Psoas muscle (tissue), 8 donors: Measurements from ENCODE around the gene TMEM190. TPM values are rescaled to one million over a fixed set of nuclear protein-coding genes. Genes with fewer than 3 reads are reported as not detected.

ENCODE experiments used
- ATAC-seq, 4 donors: fragments of 200-7000 bp; cut with Tn5 transposase; one replicate each; pipeline ENCODE4 v1.9.1; 2020; ENCODE audit warnings: moderate library complexity in 3 of 4, mild to moderate bottlenecking in 2 of 4
- DNase-seq, 2 donors: peaks; one replicate each; pipeline ENCODE4 v3.0.0-alpha.2; 2020
- H3K27ac ChIP-seq: fragments of 200-600 bp; one replicate; pipeline ENCODE4 v1.8.0; 2022
- H3K27me3 ChIP-seq, 3 donors: fragments of 200-600 bp in 1 of 3; one replicate each; pipeline versions ENCODE4 v1.6.1 to v1.8.0; 2013 to 2022; ENCODE audit warnings: low read length in 2 of 3, mild to moderate bottlenecking in 2 of 3, moderate library complexity in 1 of 3; ENCODE audit not compliant: insufficient read depth in 3 of 3
- H3K36me3 ChIP-seq, 2 donors: fragments of 200-600 bp in 1 of 2; one replicate each; pipeline versions ENCODE4 v1.6.1 to v1.8.0; 2013 to 2022; ENCODE audit warnings: low read depth in 1 of 2, mild to moderate bottlenecking in 1 of 2, moderate library complexity in 1 of 2; ENCODE audit not compliant: insufficient read depth in 1 of 2
- H3K4me1 ChIP-seq: fragments of 200-600 bp; one replicate; pipeline ENCODE4 v1.8.0; 2022
- H3K4me3 ChIP-seq: fragments of 200-600 bp; one replicate; pipeline ENCODE4 v1.8.0; 2022; ENCODE audit warnings: mild to moderate bottlenecking
- H3K9me3 ChIP-seq: fragments of 200-600 bp; one replicate; pipeline ENCODE4 v1.8.0; 2022
- WGBS, 3 donors: extraction: QIAGEN DNeasy Blood & Tissue Kit; methylation state at CpG; one replicate each; pipeline versions ENCODE4 v1.1.6 to v1.1.7; 2013; 5-methylcytosine and 5-hydroxymethylcytosine counted together
- intact Hi-C, 2 donors: fragments of 100-400 bp; cut with DNase I; formaldehyde crosslinking; loops; one replicate each; pipeline versions ENCODE4 v1.11.0 to v1.14.2; 2022
- polyA plus RNA-seq, 3 donors: library from polyadenylated mRNA; stranded (reverse); fragments of 200-250 nt; gene quantifications; one replicate each; pipeline ENCODE4 v1.2.3, GENCODE V29; 2013
- total RNA-seq, 4 donors: library from RNA; stranded (reverse); fragmentation: NEBNext Ultra II Directional in 2 of 4; extraction: Animal tissue kit (Norgen Biotek cat#: 25700) in 2 of 4; gene quantifications; one replicate each; pipeline versions ENCODE4 v1.2.1 to v1.2.4, GENCODE V29; 2021 to 2023
- TF ChIP-seq, protein P1 (sequence below): fragments of 200-600 bp; IDR thresholded peaks from one replicate; pipeline ENCODE4 v1.8.0; 2022; ENCODE audit warnings: antibody characterized with exemption
- donor health status: healthy with polysubstance abuse.
- donor health status: DM: no; HTN: no; CAD: no; lungs with moderate emphysema.
- donor health status: Bipolar disorder and iron deficiency.
- donor health status: healthy.
- donor health status: DM: yes; HTN: yes; CAD: no.
- donor health status: DM: no; HTN: no; CAD: no.
- donor health status: DM: no; HTN: no; CAD: no.
- donor health status: DM: yes; HTN: yes; CAD: no.

The TMEM190 gene
- total and polyA plus RNA-seq, 7 donors, result not detected

GRCh38 chr19:55390461-55390880 lies 13.8 kb downstream of the TMEM190 start:
- intact Hi-C loops, result no loop called here

GRCh38 chr19:55391191-55391670 lies 14.6 kb downstream of the TMEM190 start:
- ATAC-seq (peak in 1 of 4 donors; percentile 9), DNase-seq (no peak)
- Histone ChIP-seq H3K4me3 (no peak overlapping the region), H3K4me1 (peaks cover 22% of the 10 kb centered on the region), H3K9me3 (no peaks in the 10 kb centered on the region), H3K36me3 (peaks cover 8 to 59% of the 10 kb centered on the region in 2 donors), H3K27ac (no peak overlapping the region), H3K27me3 (no peaks in the 10 kb centered on the region)
- TF ChIP-seq, protein P1, sequence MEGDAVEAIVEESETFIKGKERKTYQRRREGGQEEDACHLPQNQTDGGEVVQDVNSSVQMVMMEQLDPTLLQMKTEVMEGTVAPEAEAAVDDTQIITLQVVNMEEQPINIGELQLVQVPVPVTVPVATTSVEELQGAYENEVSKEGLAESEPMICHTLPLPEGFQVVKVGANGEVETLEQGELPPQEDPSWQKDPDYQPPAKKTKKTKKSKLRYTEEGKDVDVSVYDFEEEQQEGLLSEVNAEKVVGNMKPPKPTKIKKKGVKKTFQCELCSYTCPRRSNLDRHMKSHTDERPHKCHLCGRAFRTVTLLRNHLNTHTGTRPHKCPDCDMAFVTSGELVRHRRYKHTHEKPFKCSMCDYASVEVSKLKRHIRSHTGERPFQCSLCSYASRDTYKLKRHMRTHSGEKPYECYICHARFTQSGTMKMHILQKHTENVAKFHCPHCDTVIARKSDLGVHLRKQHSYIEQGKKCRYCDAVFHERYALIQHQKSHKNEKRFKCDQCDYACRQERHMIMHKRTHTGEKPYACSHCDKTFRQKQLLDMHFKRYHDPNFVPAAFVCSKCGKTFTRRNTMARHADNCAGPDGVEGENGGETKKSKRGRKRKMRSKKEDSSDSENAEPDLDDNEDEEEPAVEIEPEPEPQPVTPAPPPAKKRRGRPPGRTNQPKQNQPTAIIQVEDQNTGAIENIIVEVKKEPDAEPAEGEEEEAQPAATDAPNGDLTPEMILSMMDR, result no peak
- intact Hi-C loops, result no loop called here
- 77 to 81% (median 78%) methylated on average over 12 of the region's 12 CpGs for WGBS, 3 donors

More at GRCh38 chr19:55390461-55390880, 13.8 kb downstream of the TMEM190 start:
- 78 to 89% (median 80%) methylated on average over 7 of the region's 7 CpGs for WGBS, 3 donors
- TF ChIP-seq, protein P1, result no peak
- peaks cover 8 to 59% of the 10 kb centered on the region in 2 donors for H3K36me3 ChIP-seq
- H3K4me3 ChIP-seq, result no peak overlapping the region
- no peaks in the 10 kb centered on the region for H3K9me3 ChIP-seq
- peaks cover 22% of the 10 kb centered on the region for H3K4me1 ChIP-seq
- DNase-seq (no peak), ATAC-seq (no peak)
- H3K27me3 ChIP-seq, result no peaks in the 10 kb centered on the region
- no peak overlapping the region for H3K27ac ChIP-seq

- peaks cover 20% of the 10 kb centered on the region for H3K4me1 ChIP-seq
- TF ChIP-seq, protein P1, result no peak
- no peaks in the 10 kb centered on the region for H3K9me3 ChIP-seq
- ATAC-seq (peak in 2 of 4 donors; percentile 53 to 61), DNase-seq (no peak)
- H3K27me3 ChIP-seq, result no peaks in the 10 kb centered on the region
- H3K27ac ChIP-seq, result no peak overlapping the region
- H3K4me3 ChIP-seq, result no peak overlapping the region
- intact Hi-C loops, result no loop called here
- H3K36me3 ChIP-seq, result peaks cover 8 to 53% of the 10 kb centered on the region in 2 donors
- 76 to 88% (median 78%) methylated on average over 18 of the region's 18 CpGs for whole genome bisulfite sequencing, 3 donors
These were observed 15.3 kb downstream of the TMEM190 start for GRCh38 chr19:55391702-55392615.

DNA sequence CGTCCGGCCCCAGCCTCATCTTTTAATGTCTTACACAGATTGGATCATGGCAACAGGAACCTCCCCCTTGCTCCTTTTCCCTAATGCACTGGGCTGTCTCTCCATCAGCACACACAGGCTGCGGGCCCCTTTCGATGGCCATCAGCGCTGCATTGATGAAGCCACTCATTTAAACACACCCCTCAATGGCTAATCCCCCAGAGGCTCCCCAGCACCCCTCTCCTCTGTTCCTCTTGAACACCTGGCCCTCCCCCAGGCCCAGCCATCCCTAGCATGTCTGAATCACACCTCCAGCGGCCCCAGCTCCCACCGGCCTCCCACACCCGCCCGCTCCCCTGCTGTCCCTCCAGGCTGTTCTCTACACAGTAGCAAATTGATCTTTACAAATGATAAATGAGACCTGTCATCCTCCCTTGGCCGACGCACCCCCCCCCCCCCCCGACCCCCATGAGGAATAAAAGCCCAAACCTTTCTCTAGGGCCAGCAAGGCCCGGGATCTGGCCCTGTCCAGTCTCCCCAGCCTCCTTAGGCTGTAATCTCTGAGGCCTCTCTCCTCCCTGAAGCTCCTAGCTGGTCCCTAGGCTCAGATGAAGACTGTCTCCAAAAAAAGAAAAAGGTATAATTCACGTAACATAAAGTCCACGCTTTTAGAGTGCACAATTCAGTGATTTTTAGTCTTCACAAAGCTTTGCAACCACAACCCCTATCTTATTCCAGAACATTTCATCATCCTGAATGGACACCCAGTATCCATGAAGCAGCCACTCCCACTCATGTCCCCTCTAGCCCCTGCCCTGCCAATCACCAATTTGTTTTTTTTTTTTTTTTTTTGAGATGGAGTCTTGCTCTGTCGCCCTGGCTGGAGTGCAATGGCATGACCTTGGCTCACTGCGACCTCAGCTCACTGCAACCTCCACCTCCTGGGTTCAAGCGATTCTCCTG lies 16.5 kb downstream of the TMEM190 start:
- intact Hi-C loops, result no loop called here
- peaks cover 9% of the 10 kb centered on the region for H3K4me1 ChIP-seq
- H3K27ac ChIP-seq, result no peak overlapping the region
- no peaks in the 10 kb centered on the region for H3K9me3 ChIP-seq
- WGBS, 3 donors, result 70 to 73% (median 71%) methylated on average over 18 of the region's 18 CpGs
- H3K4me3 ChIP-seq, result no peak overlapping the region
- DNase-seq (no peak), ATAC-seq (no peak)
- no peaks in the 10 kb centered on the region for H3K27me3 ChIP-seq
- TF ChIP-seq, protein P1, result no peak
- peaks cover 6 to 42% of the 10 kb centered on the region in 2 donors for H3K36me3 ChIP-seq
